SKM-1 (cell line): ENCODE data around the gene PBRM1.
"Not testable (repeated sequence)": the region's sequence is repeated elsewhere in the genome, so short reads cannot be mapped to it uniquely, and the experiment has no call there.

Experiments used
- DNase-seq: peaks from one replicate; lab custom pipeline; 2025; ENCODE audit not compliant: unreplicated experiment; lab: John Stamatoyannopoulos, UW

The PBRM1 gene

DNA sequence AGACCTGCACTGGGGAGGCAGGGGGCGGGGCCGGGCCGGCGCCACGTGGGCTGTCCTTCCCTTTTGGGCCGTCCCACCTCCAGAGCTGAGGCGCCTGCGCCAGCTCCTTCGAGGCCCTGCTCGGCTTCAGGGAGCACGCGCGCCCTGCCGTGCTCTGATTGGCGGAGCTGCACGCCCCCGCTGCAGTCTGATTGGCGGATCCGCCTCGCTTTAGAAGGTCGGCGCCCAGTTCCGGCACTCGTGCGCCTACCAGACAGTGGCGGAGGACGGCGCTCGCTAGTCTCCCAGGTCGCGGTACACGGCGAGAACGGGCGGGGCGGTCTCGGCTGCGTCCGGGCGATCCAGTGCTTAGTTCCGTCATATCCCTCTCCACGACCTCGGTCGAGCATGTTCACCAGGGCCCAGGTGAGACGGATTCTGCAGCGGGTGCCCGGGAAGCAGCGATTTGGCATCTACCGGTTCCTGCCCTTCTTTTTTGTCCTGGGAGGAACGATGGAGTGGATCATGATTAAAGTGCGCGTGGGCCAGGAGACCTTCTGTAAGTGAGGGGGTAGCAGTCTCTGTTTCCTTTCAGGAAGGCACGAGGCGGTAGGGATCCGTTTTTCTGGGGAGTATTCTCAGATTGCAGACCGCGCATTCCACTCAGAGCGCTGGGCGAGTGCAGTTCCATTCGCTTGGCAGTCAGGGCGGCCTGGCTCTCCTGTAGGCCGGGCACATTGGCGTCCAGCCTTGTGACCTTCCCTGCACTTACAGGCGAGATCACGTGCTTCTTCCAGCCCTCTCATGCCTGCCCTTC, 149.1 kb downstream of the PBRM1 start, which contains the start of gene UQCC5:
TSS of gene UQCC5 (plus strand) at position 237 of the 796 bp plus-strand sequence. CDS start at position 388, 151 bp downstream.
- peak; percentile 91 for DNase-seq

DNA sequence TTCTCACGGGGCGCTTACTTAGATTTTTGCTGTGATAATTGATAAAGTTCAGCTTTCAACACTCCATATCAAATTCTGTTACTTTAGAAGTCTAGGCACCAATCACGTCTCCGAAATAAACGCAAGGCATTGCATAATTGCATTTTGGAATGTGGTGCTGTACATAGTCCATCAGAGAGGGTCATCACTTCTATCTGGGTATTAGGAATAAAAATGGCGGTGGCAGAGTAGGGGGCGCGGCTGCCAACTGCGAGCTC, 149.7 kb downstream of the PBRM1 start:
- DNase-seq: no peak

DNA sequence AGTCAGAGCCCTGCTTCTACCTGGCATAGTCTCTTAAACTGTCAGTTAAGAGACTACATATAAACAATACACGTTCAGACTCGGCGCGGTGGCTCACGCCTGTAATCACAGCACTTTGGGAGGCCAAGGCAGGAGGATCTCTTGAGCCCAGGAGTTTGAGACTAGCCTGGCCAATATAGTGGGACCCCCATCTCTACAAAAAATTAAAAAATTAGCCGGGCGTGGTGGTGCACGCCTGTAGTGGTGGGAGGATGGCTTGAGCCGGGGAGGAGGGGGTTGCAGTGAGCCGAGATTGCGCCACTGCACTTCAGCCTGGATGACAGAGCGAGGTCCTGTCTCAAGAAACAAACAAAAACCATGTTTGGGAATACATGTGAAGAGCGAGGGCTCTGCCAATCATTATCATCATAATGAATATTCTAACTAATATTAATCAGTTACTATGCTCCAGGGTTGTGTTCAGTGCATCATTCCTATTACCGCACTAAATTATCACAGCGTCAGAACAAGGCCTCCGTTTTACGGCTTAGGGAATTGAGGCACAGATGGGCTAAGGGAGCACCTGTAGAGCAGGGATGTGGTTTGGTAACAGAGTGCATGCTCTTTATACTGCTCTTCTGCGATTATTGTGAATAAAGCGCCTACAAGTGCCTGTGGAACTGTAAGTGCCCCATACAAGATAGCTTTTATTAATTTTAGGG, 150.2 kb downstream of the PBRM1 start:
- no peak for DNase-seq

DNA sequence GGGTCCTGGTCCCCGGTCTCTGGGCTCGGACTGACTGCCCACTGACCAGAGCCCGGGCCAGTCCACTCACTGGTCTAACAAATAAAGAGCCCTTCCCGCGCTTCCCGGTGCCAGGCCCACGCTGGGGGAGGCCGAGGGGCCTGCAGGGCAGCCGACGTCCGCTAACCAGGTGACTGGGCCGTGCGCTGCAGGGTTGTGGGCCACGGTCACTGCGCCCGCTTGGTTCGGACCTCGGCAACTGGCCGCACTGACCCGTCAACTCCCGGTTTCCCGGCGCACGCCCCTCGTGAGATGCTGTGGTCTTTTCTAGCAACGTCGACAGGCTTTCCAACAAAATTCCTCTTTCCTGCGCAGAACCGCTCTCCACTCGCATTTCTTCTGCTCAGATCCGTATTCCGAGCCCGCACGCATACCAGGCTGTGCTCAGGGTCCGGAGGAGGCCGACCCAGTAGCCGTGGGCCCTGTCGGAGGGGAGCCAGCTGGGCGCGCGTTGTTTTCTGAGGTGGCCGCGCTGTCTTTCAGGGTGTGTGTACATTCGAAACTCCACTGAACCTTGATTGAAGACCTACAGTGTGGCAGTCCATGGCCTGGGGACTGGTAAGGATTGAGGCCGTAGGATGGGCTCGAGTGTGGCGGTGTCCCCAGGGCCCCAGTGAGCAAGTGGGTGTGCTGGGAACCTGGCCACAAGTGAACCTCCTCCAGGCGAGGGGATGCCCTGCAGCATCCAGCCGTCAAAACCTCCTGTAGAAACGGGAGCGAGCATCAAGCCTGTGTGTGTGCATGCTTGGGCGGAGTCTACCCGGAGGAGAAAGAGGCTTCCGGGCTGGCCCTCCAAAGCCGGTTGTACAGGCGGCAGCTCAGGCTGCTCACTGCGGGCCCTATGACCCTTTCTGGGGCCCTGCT, 151.2 kb downstream of the PBRM1 start:
- no peak for DNase-seq

DNA sequence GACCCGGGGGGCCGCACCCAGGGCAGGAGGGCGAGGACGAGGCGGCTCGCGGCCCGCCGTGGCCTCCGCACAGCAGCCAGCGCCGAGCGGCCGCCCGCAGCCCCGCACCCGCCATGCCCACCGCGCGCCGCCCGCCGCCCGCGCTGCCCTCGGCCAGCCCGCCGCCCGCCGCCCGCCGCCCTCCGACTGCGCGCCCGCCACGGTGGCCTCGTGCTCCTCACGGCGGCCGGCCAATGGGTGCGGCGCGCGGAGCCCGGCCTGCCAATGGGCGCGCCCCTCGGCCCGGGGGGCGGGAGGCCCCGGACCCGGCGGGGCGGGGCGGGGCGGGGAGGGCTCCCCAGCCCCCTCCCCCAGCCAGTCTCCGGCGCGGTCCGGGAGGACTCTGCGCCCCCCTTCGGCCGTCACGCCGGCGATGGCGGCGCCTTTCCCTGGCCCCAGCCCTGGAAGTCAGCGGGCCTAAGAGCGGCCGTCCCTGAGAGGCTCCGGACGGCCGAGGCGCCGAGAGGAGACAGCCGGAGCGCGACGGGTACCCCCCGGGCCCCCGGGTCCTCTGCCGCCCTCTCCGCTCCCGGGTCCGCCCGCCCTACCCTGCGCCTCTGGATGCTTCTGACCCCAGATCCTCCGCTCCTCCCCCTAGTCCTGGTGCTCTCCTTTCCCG, 152.0 kb downstream of the PBRM1 start, which contains the start of gene NT5DC2:
TSS of gene NT5DC2 (minus strand) at position 235 of the 658 bp plus-strand sequence. CDS start at position 115, 120 bp downstream.
- peak; percentile 25 for DNase-seq

DNA sequence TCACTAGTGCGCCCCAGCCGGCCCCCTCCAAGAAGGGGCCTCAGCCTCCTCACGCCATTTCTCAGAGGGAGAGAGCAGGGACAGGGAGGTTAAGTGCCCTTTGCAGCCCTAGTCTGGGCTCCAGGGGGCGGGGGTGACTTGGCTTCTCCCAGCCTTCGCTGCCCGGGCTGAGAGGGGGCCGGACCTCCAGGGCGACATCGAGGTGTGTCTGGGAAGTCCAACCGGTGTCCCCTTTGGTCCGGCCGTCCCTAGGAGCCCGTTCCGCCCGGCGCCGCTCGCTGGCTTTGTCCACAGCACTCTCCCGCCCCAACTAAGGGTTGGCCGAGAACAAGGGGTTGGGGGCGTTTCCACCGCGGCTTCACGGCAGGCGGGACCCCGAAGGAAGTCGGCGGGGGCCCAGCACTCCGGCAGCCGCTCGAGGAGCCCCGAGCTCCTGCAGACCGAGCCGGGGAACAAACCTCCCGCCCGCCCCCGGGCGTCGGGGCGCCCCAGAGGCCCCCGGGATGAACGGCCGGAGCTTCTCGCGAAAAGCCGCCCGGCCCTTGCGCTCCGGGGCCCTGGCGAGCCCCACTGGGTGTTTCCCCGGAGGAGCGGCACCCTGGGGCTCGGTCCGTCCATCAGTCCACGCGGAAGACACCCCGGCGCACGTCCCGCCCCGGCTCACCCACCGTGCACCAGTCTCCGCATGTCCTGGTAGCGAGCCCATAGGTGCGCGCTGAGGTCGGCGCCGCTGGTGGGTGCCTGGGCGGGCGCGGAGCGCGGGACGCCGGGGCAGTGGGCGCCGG, 152.7 kb downstream of the PBRM1 start:
- DNase-seq: no peak

DNA sequence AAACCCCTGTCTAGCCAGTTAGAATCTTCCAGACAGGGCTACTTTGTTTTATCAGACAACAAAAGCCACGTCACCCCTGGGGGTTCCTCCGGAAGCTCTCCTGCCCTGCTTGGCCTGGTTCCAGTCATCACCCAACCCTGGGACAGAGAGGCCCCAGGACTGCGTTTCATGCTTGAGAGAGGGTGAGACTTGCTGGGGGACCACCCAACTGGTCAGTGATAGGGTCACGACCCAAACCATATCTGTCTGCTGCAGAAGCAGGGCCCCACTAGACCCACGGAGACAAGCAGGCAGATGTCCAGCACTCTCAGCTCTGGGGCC, 153.2 kb downstream of the PBRM1 start:
- no peak for DNase-seq

DNA sequence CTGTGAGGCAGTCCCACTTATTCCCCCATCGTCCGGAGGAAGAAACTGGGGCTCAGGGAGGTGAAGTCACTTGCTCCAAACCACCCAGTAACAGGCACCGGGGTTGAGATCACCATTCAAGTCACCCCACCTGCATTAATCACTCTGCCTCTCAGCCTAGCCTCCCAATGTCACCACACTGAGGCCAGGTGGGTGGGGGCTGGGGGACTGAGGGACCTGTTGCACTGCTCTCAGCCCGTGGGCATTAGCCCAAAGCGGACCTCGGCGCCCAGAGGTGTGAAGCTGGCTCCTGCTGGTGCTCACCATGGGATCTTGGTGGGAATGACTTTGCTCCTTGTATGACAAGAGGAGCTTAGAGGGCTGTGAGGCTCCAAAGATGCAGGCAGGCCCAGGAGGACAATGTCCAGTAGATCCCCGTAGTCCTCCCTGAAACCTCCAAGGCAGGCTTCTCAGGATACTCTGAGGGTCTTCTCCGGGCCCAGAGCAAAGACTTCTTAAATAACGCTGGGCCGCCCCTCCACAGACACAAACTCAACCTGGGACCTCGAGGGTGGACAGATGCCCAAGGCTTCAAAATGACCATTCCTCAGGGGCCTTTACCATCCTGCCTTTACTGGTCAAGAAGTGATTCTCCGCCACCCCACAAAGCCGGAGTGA, 153.7 kb downstream of the PBRM1 start:
- no peak for DNase-seq

DNA sequence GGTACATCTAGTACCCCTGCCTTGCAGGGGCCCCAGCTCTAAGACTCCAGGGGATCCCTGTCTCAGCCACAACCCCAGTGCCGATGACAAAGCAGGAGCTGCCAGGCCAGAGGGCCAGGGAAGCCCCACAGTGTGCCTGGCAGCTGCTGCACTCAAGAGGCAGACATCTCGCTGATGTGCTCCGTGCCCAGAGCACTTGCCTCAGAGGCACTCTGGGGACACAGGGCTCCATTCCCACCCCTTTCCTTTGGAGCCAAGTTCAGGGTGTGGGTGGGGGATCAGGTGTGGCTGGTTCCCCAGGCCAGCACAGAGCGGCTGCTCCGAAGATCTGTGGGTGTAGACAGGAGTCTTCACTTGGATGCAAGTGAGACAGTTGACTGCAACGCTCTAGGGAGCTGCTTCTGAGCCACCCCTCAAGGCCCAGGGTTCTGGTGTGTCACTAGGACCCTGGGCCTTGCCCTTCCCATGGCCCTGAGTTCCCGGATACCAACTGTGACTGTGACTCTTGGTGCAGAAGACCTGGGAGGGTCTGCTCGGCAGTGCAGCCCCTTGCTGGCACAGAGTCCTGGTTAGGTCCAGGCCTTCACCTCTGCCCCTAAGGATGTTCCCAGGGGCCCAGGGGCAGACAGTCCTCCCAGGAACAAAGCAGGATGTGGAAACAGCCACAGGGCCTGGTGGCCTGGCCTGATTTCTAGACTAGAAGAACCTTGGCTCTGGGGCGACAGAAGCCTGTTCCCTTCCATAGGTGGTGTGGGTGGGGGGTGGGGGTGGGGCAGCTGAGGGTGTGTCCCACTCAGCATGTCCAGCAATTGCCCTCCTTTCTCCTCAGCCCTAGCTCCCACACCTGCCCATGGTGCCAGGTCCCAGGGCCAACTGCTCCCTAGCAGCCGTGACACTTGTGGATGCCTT, 154.5 kb downstream of the PBRM1 start:
- DNase-seq: no peak

DNA sequence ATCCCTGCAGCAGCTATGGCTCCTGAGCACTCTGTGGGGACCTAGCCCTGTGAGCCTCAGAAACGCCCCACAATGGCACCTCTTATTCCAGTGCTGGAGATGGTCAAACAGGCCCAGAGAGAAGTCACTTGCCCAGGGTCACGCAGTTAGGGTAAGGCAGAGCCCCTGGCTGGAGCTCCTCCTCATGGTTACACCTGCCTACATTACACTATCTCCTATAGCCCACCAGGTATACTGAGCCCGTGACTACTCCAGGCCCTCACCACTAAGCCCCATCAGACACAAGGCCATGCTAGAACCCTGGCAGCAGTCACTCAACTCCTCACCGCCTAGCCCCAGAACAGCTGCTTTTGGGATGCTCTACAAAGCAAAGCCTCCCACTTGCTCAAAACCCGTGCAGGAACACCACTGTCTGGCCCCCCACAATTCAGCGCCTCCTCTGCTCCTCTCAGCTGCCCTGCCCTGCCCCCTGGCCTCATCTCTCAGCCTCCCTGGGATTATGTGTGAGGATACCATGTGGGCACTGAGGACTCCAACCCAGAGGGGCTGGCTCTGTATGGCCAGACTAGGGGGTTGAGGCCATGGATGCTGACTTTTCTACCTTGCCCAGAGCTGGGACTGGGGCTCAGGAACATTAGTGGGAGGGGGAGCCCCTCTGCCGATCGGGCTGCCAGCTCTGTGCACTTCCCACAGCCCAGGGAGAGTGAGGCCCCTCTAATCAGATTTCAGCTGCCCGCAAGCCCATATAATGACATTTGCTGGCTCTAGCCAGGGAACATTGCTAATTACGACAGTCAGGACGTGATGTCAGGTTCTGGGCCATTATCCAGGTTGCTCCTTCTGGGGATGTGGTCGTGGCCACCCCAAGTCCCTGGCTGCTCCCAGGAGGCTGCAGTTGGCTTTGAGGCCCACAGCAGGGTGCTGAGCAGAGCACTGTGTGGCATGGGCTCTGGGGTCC, 156.1 kb downstream of the PBRM1 start:
- no peak for DNase-seq

DNA sequence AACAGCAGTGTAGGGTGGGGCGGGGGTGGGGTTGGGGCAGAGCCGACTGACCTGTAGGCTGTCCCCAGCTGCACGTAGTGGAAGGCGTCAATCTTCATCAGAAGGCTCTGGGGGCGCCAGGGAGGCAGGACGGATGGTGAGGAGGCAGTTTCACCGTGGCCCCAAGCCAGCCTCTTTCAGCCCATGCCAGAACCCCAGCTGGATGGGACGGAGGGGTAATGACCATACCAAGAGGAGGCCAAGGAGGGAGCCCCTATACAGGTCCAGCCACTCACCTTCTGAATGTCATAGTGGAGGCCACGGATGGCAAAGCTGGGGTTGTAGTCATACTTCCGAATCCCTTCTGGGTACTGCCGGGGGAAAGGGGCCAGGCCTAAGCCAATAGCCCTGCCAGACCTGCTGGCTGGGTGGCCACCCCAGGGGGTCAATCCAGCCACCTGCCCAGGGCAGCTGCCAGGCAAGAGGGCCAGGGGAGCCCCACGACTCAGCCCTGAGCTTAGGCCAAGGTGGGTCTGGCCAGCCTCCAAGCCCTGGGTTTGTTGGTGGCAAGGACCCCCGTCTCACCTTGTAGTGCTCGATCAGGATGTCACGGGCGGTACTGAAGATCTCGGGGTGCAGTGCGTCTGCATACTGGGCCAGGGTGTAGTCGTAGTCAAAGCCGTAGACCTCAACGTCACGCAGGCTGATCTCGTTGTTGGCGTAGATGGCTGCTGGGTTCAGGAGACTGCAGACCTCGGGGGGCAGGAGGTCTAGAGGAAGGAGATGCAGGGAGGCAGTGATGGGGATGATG, 156.9 kb downstream of the PBRM1 start:
- DNase-seq: no peak

DNA sequence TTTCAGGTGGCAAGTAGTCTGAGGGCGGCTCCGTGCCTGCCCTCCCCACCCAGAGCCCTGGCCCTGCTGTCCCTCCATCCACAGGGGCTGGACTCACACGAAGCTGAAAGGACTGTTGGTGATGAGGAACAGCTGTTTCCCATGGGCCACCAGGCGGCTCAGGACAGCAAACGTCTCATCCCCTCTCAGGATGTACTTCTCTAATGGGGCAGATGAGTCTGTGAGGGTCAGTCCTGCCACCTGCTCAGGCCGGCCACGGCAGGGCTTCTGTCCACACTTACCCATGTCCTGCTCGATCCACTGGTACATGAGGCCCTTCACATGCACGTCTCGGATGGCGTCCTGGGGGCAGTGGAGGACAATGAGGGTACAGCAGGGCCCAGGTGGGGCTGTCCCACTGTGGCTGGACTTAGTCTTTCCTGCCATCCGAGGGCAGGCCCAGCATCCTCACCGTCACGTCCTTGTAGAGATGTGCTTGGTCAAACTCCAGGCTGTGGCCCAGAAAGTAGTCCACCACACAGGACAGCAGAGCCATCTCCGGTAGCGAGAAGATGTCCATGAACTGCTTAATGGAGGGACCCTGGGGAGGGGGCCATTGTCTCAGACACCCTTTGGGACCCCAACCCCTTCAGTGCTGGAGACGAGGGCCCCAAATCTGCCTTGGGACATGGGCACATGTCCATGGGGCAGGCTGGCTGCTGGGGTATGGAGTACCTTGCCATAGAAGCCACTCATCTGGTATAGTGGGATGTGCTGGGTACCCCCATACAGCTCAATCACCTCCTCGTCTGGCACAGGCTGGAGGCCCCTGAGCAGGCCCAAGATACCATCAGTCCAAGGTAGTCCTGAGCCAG, 157.8 kb downstream of the PBRM1 start:
- DNase-seq: no peak

DNA sequence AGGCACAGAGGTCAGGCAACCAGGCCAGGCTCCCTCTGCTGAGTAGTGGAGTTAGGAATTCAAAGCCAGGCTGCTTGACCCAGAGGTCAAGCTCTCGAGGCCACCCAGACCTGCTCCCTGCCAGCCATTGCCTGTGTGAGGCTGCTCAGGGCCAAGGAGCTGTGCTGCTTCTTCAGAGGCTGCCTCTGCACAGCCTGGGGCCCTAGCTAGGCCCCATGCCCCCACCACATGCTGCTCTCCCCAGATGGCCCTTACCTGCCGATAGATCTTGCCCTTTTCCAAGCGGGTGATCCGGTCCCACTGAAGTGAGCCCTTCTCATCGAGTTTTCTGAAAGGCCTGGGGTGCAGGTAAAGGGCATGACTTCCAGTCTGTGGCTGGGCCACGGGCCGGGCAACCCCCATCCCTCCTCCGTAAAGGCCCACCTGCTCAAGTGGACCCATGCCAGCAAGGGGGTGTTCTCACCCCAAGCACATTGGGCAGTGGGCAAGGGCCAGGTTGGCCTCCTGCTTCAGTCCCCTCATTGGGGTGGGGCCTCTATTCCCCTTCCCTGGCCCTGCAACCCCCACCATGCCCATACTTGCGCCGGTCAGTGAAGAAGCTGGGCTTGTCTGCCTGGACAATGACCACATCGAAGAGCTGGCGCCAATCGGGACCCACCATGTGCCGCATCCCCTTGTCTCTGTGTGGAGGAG, 158.5 kb downstream of the PBRM1 start:
- no peak for DNase-seq

DNA sequence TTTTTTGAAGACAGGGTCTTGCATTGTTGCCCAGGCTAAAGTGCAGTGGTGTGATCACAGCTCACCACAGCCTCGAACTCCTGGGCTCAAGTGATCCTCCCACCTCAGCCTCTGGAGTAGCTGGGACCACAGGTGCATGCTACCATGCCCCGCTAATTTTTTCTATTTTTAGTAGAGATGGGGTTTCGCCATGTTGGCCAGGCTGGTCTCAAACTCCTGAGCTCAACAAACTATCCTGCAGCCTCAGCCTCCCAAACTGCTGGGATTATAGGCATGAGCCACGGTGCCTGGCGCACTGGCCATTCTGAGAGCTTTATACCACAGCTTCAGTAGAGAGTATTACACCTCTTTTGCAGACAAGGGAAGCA, 159.1 kb downstream of the PBRM1 start:
- DNase-seq: not testable (repeated sequence)
